Thyroid gland (tissue), 4 donors: ENCODE results near the gene NGFR.

Source experiments
- POLR2A ChIP-seq, 2 donors: fragments of 450-650 bp; IDR thresholded peaks; one replicate each; pipeline ENCODE4 v1.6.1; 2017; ENCODE audit warnings: antibody characterized with exemption in 2 of 2, mild to moderate bottlenecking in 2 of 2, moderate library complexity in 1 of 2
- TF ChIP-seq, protein P1 (sequence below), 6 experiments: fragments of 200-600 bp in 3 of 6; fragments of 450-650 bp in 3 of 6; sonication (generic) in 3 of 6; IDR thresholded peaks; one replicate each; pipeline ENCODE4 v1.5.1; 2016 to 2019; ENCODE audit warnings: antibody characterized with exemption in 6 of 6, mild to moderate bottlenecking in 2 of 6, inconsistent platforms in 1 of 6, moderate library complexity in 1 of 6

DNA sequence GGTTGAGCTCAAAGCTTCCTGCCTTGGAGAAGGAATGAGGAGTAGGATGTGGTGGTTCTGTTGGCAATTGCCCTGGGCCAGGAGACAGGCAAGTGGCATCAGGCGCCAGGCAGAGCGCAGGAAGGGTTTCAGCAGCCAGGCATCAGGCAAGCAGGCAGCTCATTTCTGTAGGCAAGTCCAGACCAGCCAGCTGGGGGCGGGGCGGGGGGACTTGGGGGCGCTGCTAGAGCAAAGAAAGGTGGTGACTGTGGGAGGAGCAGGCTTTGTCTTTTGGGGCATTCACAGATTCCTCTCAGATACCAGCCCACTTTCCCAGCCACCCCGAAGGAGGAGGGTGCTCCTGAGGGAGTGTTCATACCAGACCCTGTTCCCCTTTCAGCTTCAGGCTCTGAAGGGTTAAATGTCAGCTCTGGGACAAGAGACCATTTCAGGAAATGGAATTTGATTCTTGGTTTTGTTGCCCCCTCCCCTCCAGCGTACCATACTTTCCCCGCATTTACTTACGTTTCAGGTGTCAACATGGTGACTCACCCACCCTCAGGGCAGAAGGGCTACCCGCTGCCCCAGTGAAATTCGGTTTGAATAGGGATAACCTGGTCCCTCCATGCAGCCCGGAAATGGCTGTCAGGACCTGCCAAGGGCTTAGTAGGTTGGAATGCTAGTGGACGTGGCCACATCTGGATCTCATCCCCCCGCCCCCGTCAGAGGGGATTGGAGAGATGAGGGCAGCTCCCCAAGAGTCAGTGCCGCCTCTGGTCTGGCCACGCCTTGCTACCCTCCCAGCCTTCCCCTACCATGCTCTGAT, 13.2 kb downstream of the NGFR start:
- TF ChIP-seq, protein P1, sequence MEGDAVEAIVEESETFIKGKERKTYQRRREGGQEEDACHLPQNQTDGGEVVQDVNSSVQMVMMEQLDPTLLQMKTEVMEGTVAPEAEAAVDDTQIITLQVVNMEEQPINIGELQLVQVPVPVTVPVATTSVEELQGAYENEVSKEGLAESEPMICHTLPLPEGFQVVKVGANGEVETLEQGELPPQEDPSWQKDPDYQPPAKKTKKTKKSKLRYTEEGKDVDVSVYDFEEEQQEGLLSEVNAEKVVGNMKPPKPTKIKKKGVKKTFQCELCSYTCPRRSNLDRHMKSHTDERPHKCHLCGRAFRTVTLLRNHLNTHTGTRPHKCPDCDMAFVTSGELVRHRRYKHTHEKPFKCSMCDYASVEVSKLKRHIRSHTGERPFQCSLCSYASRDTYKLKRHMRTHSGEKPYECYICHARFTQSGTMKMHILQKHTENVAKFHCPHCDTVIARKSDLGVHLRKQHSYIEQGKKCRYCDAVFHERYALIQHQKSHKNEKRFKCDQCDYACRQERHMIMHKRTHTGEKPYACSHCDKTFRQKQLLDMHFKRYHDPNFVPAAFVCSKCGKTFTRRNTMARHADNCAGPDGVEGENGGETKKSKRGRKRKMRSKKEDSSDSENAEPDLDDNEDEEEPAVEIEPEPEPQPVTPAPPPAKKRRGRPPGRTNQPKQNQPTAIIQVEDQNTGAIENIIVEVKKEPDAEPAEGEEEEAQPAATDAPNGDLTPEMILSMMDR (IDR thresholded peaks at IDR 0.05): no peak
- no peak for TF ChIP-seq POLR2A (IDR thresholded peaks at IDR 0.05)
